Left ventricle myocardium inferior (tissue), 1 donor: ENCODE measurements around the gene TRMT13. TPM values are rescaled to one million over a fixed set of nuclear protein-coding genes. Genes with fewer than 3 reads are reported as not detected.

Source experiments
- DNase-seq: peaks from one replicate; pipeline ENCODE4 v3.0.0-alpha.2; 2020
- H3K27ac ChIP-seq: fragments of 200-600 bp; replicated peaks from 2 replicates; pipeline ENCODE4 v1.8.0; 2021
- H3K27me3 ChIP-seq: fragments of 200-600 bp; 2 replicates; pipeline ENCODE4 v1.8.0; 2021; ENCODE audit warnings: low read depth
- H3K36me3 ChIP-seq: fragments of 200-600 bp; 2 replicates; pipeline ENCODE4 v1.8.0; 2021
- H3K4me1 ChIP-seq: fragments of 200-600 bp; 2 replicates; pipeline ENCODE4 v1.8.0; 2021
- H3K4me3 ChIP-seq: fragments of 200-600 bp; 2 replicates; pipeline ENCODE4 v1.8.0; 2021; ENCODE audit warnings: mild to moderate bottlenecking, moderate library complexity
- H3K9me3 ChIP-seq: fragments of 200-600 bp; replicated peaks from 2 replicates; pipeline ENCODE4 v1.8.0; 2021
- intact Hi-C: fragments of 100-400 bp; cut with micrococcal nuclease; formaldehyde crosslinking; loops from one replicate; pipeline ENCODE4 v1.11.0; 2022
- total RNA-seq: library from RNA; stranded (reverse); fragmentation: NEBNext Ultra II Directional; extraction: Animal tissue kit (Norgen Biotek cat#: 25700); gene quantifications from one replicate; pipeline ENCODE4 v1.2.1, GENCODE V29; 2021
- TF ChIP-seq, protein P1 (sequence below): fragments of 200-600 bp; IDR thresholded peaks from 2 replicates; pipeline ENCODE4 v1.8.0; 2021; ENCODE audit warnings: antibody characterized with exemption, mild to moderate bottlenecking, borderline replicate concordance
- donor health status: DM: no; HTN: yes; CAD: no; lungs with severe emphysema.

TRMT13 gene
- total RNA-seq, 1 donor from 2014 or later: 7.5 TPM

GRCh38 chr1:100142343-100142742 is 9.4 kb downstream of the TRMT13 start:
- TF ChIP-seq, protein P1, sequence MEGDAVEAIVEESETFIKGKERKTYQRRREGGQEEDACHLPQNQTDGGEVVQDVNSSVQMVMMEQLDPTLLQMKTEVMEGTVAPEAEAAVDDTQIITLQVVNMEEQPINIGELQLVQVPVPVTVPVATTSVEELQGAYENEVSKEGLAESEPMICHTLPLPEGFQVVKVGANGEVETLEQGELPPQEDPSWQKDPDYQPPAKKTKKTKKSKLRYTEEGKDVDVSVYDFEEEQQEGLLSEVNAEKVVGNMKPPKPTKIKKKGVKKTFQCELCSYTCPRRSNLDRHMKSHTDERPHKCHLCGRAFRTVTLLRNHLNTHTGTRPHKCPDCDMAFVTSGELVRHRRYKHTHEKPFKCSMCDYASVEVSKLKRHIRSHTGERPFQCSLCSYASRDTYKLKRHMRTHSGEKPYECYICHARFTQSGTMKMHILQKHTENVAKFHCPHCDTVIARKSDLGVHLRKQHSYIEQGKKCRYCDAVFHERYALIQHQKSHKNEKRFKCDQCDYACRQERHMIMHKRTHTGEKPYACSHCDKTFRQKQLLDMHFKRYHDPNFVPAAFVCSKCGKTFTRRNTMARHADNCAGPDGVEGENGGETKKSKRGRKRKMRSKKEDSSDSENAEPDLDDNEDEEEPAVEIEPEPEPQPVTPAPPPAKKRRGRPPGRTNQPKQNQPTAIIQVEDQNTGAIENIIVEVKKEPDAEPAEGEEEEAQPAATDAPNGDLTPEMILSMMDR: no peak
- H3K4me1 ChIP-seq: peaks cover 10% of the 10 kb centered on the region
- no peak for DNase-seq
- H3K36me3 ChIP-seq: peaks cover 97% of the 10 kb centered on the region
- intact Hi-C loops: no loop called here
- no peaks in the 10 kb centered on the region for H3K27me3 ChIP-seq
- H3K9me3 ChIP-seq: no peaks in the 10 kb centered on the region
- H3K27ac ChIP-seq: no peak overlapping the region
- no peak overlapping the region for H3K4me3 ChIP-seq

DNA sequence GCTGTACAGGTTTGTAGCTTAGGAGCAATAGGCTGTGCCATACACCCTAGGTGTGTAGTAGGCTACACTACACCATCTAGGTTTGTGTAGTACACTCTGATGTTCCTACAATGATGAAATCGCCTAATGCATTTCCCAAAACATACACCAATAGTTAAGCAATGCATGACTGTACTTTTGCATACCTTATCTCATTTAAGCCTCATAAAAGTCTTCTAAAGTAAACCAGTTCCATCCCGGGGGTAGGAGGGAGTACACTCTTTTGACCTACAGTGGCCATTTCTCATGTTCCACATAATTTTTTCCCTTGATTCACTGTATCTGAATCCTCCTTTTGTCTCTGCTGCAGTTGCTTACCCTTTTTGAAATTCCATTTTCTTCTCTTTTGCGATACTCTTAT is 12.2 kb downstream of the TRMT13 start:
- Histone ChIP-seq H3K4me3 (no peak overlapping the region), H3K27ac (no peak overlapping the region), H3K36me3 (peaks cover 99% of the 10 kb centered on the region), H3K27me3 (no peaks in the 10 kb centered on the region), H3K4me1 (peaks cover 10% of the 10 kb centered on the region), H3K9me3 (no peaks in the 10 kb centered on the region)
- DNase-seq: no peak
- TF ChIP-seq, protein P1: no peak
- intact Hi-C loops: no loop called here

DNA sequence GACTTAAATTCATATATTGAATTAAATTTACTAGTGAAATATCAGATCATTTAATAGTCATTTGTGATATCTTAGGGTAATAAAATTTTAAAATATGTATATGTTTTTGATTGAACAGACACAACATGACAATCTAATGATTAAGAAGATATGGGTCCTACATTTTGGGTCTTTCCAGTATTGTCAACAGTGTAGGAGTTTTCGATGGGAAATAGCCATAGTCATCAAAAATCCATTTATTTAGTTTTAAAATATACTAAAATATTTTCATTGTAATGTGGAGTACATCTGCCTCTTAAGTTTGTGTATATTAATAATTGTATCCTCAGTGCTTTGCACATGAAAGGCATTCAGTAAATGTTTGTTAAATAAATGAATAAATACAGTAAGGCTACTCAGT is 14.0 kb downstream of the TRMT13 start:
- H3K4me3 ChIP-seq: no peak overlapping the region
- no peak overlapping the region for H3K27ac ChIP-seq
- no peaks in the 10 kb centered on the region for H3K9me3 ChIP-seq
- H3K27me3 ChIP-seq: no peaks in the 10 kb centered on the region
- peaks cover 96% of the 10 kb centered on the region for H3K36me3 ChIP-seq
- intact Hi-C loops: no loop called here
- no peak for DNase-seq
- TF ChIP-seq, protein P1: no peak
- H3K4me1 ChIP-seq: peaks cover 7% of the 10 kb centered on the region

GRCh38 chr1:100147875-100148274 is 14.9 kb downstream of the TRMT13 start:
- TF ChIP-seq, protein P1: no peak
- Histone ChIP-seq H3K27ac (no peak overlapping the region), H3K4me1 (no peaks in the 10 kb centered on the region), H3K4me3 (no peak overlapping the region), H3K27me3 (no peaks in the 10 kb centered on the region), H3K36me3 (peaks cover 91% of the 10 kb centered on the region), H3K9me3 (no peaks in the 10 kb centered on the region)
- intact Hi-C loops: no loop called here
- no peak for DNase-seq

DNA sequence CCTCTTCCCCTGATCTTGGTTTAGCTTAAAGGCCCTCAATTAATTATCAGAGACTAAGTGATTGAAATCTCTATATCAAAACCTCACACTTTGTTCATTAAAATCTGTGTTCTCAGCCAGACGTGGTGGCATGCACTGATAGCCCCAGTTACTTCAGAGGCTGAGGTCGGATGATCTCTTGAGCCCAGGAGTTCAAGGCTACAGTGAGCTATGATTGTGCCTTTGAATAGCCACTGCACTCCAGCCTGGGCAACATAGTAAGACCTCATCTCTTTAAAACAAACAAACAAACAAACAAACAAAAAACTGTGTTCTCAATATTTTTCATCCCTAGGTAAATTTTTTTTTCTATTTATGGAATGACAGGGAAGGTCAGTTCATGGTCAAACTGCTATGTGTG is 18.7 kb downstream of the TRMT13 start:
- TF ChIP-seq, protein P1: no peak
- Histone ChIP-seq H3K36me3 (peaks cover 55% of the 10 kb centered on the region), H3K9me3 (no peaks in the 10 kb centered on the region), H3K27ac (no peak overlapping the region), H3K4me3 (no peak overlapping the region), H3K4me1 (no peaks in the 10 kb centered on the region), H3K27me3 (no peaks in the 10 kb centered on the region)
- intact Hi-C loops: no loop called here
- no peak for DNase-seq

GRCh38 chr1:100152271-100152670 is 19.3 kb downstream of the TRMT13 start:
- no peak for DNase-seq
- TF ChIP-seq, protein P1: no peak
- intact Hi-C loops: no loop called here
- Histone ChIP-seq H3K27ac (no peak overlapping the region), H3K27me3 (no peaks in the 10 kb centered on the region), H3K9me3 (no peaks in the 10 kb centered on the region), H3K4me3 (no peak overlapping the region), H3K4me1 (no peaks in the 10 kb centered on the region), H3K36me3 (peaks cover 55% of the 10 kb centered on the region)
